ENCODE data around the gene PRR3.

DNA sequence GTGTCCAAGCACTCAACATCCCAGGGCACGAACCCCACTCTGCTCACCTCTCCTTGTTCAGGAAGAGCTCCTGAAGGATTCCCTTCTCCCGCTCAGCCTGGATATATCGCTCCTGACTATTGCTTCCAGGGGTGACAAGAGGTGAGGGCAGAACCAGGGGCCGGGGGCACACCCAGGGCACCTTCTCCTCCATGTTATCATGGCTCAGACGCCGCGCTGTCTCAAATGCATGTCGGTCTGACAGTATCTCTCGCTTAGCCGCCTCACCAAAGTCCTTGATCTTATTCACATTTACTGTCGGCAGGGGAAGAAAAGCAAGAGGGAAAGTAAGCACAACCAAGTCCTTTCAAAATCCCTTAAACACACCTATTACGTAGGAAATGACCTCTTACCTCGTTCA is 46.9 kb downstream of the PRR3 start:
- TF ChIP-seq, protein P1, sequence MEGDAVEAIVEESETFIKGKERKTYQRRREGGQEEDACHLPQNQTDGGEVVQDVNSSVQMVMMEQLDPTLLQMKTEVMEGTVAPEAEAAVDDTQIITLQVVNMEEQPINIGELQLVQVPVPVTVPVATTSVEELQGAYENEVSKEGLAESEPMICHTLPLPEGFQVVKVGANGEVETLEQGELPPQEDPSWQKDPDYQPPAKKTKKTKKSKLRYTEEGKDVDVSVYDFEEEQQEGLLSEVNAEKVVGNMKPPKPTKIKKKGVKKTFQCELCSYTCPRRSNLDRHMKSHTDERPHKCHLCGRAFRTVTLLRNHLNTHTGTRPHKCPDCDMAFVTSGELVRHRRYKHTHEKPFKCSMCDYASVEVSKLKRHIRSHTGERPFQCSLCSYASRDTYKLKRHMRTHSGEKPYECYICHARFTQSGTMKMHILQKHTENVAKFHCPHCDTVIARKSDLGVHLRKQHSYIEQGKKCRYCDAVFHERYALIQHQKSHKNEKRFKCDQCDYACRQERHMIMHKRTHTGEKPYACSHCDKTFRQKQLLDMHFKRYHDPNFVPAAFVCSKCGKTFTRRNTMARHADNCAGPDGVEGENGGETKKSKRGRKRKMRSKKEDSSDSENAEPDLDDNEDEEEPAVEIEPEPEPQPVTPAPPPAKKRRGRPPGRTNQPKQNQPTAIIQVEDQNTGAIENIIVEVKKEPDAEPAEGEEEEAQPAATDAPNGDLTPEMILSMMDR (IDR thresholded peaks at IDR 0.05), result no peak
- TF ChIP-seq EZH2 (IDR thresholded peaks at IDR 0.05), result no peak

All from neural progenitor cell (in vitro differentiated cells).